Measurements from ENCODE around the gene PPTC7.
"Not testable (repeated sequence)": the region's sequence is repeated elsewhere in the genome, so short reads cannot be mapped to it uniquely, and the experiment has no call there.

Gene PPTC7

GRCh38 chr12:110574717-110575230, 8.3 kb downstream of the PPTC7 start:
- not testable (repeated sequence) for H3K9me3 Mint-ChIP-seq, DNase-seq, ATAC-seq, H3K27me3 Mint-ChIP-seq
- Mint-ChIP-seq H3K4me3 (peak overlapping the region; percentile 26 to 59), H3K4me1 (peaks cover 65% of the 10 kb centered on the region), H3K27ac (peak overlapping the region in 1 of 2 donors; percentile 27)

- Mint-ChIP-seq H3K27ac (no peak overlapping the region), H3K27me3 (no peaks in the 10 kb centered on the region), H3K4me1 (peaks cover 64% of the 10 kb centered on the region), H3K9me3 (peaks cover 4 to 5% of the 10 kb centered on the region in 2 donors), H3K4me3 (no peak overlapping the region)
- ATAC-seq, result no peak
- no peak for DNase-seq
Measured at GRCh38 chr12:110574044-110574443, 9.1 kb downstream of the PPTC7 start.

GRCh38 chr12:110570798-110571197, 12.3 kb downstream of the PPTC7 start:
- H3K4me1 Mint-ChIP-seq, result peaks cover 65% of the 10 kb centered on the region
- not testable (repeated sequence) for H3K4me3 Mint-ChIP-seq

GRCh38 chr12:110569838-110570237, 13.3 kb downstream of the PPTC7 start:
- H3K27me3 Mint-ChIP-seq, H3K4me3 Mint-ChIP-seq, DNase-seq, H3K9me3 Mint-ChIP-seq, H3K27ac Mint-ChIP-seq, ATAC-seq: not testable (repeated sequence)
- H3K4me1 Mint-ChIP-seq, result peaks cover 65% of the 10 kb centered on the region

More at GRCh38 chr12:110570798-110571197, 12.3 kb downstream of the PPTC7 start:
- not testable (repeated sequence) for H3K9me3 Mint-ChIP-seq, DNase-seq, H3K27ac Mint-ChIP-seq, H3K27me3 Mint-ChIP-seq, ATAC-seq

GRCh38 chr12:110568752-110569151, 14.4 kb downstream of the PPTC7 start:
- Mint-ChIP-seq H3K27me3 (no peaks in the 10 kb centered on the region), H3K27ac (no peak overlapping the region), H3K9me3 (peaks cover 4 to 5% of the 10 kb centered on the region in 2 donors), H3K4me1 (peaks cover 67% of the 10 kb centered on the region), H3K4me3 (no peak overlapping the region)
- DNase-seq (no peak), ATAC-seq (no peak)

GRCh38 chr12:110566993-110567392, 16.1 kb downstream of the PPTC7 start:
- no peak for ATAC-seq
- Mint-ChIP-seq H3K27me3 (no peaks in the 10 kb centered on the region), H3K4me3 (no peak overlapping the region), H3K9me3 (peaks cover 4 to 5% of the 10 kb centered on the region in 2 donors), H3K27ac (no peak overlapping the region), H3K4me1 (peaks cover 78% of the 10 kb centered on the region)
- no peak for DNase-seq

GRCh38 chr12:110565894-110566871, 16.9 kb downstream of the PPTC7 start:
- Mint-ChIP-seq H3K4me3 (no peak overlapping the region), H3K9me3 (peaks cover 4 to 5% of the 10 kb centered on the region in 2 donors), H3K4me1 (peaks cover 86% of the 10 kb centered on the region), H3K27ac (peak overlapping the region in 1 of 2 donors; percentile 16), H3K27me3 (no peaks in the 10 kb centered on the region)
- ATAC-seq (no peak), DNase-seq (no peak)

- no peak overlapping the region for H3K4me3 Mint-ChIP-seq
- peaks cover 95% of the 10 kb centered on the region for H3K4me1 Mint-ChIP-seq
- DNase-seq (no peak), ATAC-seq (no peak)
- H3K27ac Mint-ChIP-seq, result no peak overlapping the region
- H3K9me3 Mint-ChIP-seq, result no peaks in the 10 kb centered on the region
- no peaks in the 10 kb centered on the region for H3K27me3 Mint-ChIP-seq
Measured at GRCh38 chr12:110564471-110564991, 18.6 kb downstream of the PPTC7 start.

GRCh38 chr12:110563702-110564470, 19.2 kb downstream of the PPTC7 start:
- Mint-ChIP-seq H3K9me3 (no peaks in the 10 kb centered on the region), H3K4me3 (peak overlapping the region in 1 of 2 donors; percentile 18), H3K27ac (peak overlapping the region in 1 of 2 donors; percentile 50), H3K27me3 (no peaks in the 10 kb centered on the region), H3K4me1 (peaks cover 96% of the 10 kb centered on the region)
- ATAC-seq (no peak), DNase-seq (no peak)

- Mint-ChIP-seq H3K4me1 (peaks cover 95% of the 10 kb centered on the region), H3K27ac (peak overlapping the region; percentile 93), H3K4me3 (peak overlapping the region; percentile 72 to 74)
- not testable (repeated sequence) for H3K27me3 Mint-ChIP-seq, H3K9me3 Mint-ChIP-seq
- DNase-seq, result peak; percentile 25 to 60
- ATAC-seq, result peak; percentile 87
Measured at GRCh38 chr12:110562386-110562785, 20.7 kb downstream of the PPTC7 start.

- peaks cover 7 to 11% of the 10 kb centered on the region in 2 donors for H3K9me3 Mint-ChIP-seq
- ATAC-seq, result no peak
- no peaks in the 10 kb centered on the region for H3K27me3 Mint-ChIP-seq
- peak overlapping the region; percentile 21 to 82 for H3K27ac Mint-ChIP-seq
- H3K4me1 Mint-ChIP-seq, result peaks cover 92% of the 10 kb centered on the region
- peak overlapping the region; percentile 44 to 58 for H3K4me3 Mint-ChIP-seq
- DNase-seq, result no peak
Measured at GRCh38 chr12:110561471-110562201, 21.5 kb downstream of the PPTC7 start.

GRCh38 chr12:110560946-110561345, 22.2 kb downstream of the PPTC7 start:
- ATAC-seq (no peak), DNase-seq (no peak)
- Mint-ChIP-seq H3K27ac (peak overlapping the region in 1 of 2 donors; percentile 66), H3K27me3 (no peaks in the 10 kb centered on the region), H3K4me3 (no peak overlapping the region), H3K9me3 (peaks cover 7 to 11% of the 10 kb centered on the region in 2 donors), H3K4me1 (peaks cover 92% of the 10 kb centered on the region)

- H3K27ac Mint-ChIP-seq, result peak overlapping the region in 1 of 2 donors; percentile 82
Measured at GRCh38 chr12:110560048-110560447, 23.1 kb downstream of the PPTC7 start.

GRCh38 chr12:110558945-110559344, 24.2 kb downstream of the PPTC7 start:
- DNase-seq, ATAC-seq, H3K27ac Mint-ChIP-seq, H3K4me3 Mint-ChIP-seq, H3K27me3 Mint-ChIP-seq: not testable (repeated sequence)
- peaks cover 88% of the 10 kb centered on the region for H3K4me1 Mint-ChIP-seq
- H3K9me3 Mint-ChIP-seq, result peaks cover 7 to 11% of the 10 kb centered on the region in 2 donors

More at GRCh38 chr12:110560048-110560447, 23.1 kb downstream of the PPTC7 start:
- H3K4me1 Mint-ChIP-seq, result peaks cover 92% of the 10 kb centered on the region
- ATAC-seq (no peak), DNase-seq (no peak)
- no peak overlapping the region for H3K4me3 Mint-ChIP-seq
- peaks cover 7 to 11% of the 10 kb centered on the region in 2 donors for H3K9me3 Mint-ChIP-seq
- no peaks in the 10 kb centered on the region for H3K27me3 Mint-ChIP-seq
